Measurements from ENCODE around the gene ADD3. TPM values are rescaled to one million over a fixed set of nuclear protein-coding genes. Genes with fewer than 3 reads are reported as not detected.

The ADD3 gene
- polyA plus RNA-seq, 1 donor (not counting 4 experiments of a cell fraction or from before 2014, with no cell fraction given), result 61.7 TPM

- Histone ChIP-seq H3K27ac (ENCODE audit: control insufficient read depth, insufficient read depth, low read length) (no peak overlapping the region), H3K9ac (ENCODE audit: control insufficient read depth, extremely low read depth, insufficient read depth, low read length) (no peak overlapping the region), H3K27me3 (ENCODE audit: control insufficient read depth, extremely low read depth, insufficient read depth, low read length) (peaks cover 19% of the 10 kb centered on the region), H3K36me3 (ENCODE audit: control insufficient read depth in 2 of 2, extremely low read depth in 1 of 2, insufficient read depth in 2 of 2, low read length in 2 of 2) (no peaks in the 10 kb centered on the region), H3K4me3 (ENCODE audit: control insufficient read depth in 2 of 3, extremely low read depth in 1 of 3, insufficient read depth in 2 of 3, low read depth in 1 of 3, low read length in 3 of 3) (no peak overlapping the region), H3K79me2 (ENCODE audit: control insufficient read depth, insufficient read depth, low read length) (no peaks in the 10 kb centered on the region), H3K9me3 (ENCODE audit: control insufficient read depth, low read depth, low read length) (no peaks in the 10 kb centered on the region), H2AFZ (ENCODE audit: control insufficient read depth, low read length) (no peak overlapping the region), H3K9me1 (ENCODE audit: control insufficient read depth, extremely low read depth, insufficient read depth, low read length) (no peaks in the 10 kb centered on the region), H3K4me1 (ENCODE audit: control insufficient read depth, extremely low read depth, insufficient read depth, low read length) (peaks cover 14% of the 10 kb centered on the region), H4K20me1 (ENCODE audit: control insufficient read depth, extremely low read depth, insufficient read depth, low read length) (no peaks in the 10 kb centered on the region), H3K4me2 (ENCODE audit: control insufficient read depth, extremely low read depth, insufficient read depth, low read depth, low read length) (no peak overlapping the region)
- DNase-seq (ENCODE audit: low read depth, low spot score) (no peak), FAIRE-seq (no peak)
- dilution Hi-C loops (cut with MboI; ENCODE audit: extremely low pct_ligation_motif_present, low sequenced_read_pairs), result no loop called here
- TF ChIP-seq EZH2 (IDR thresholded peaks at IDR 0.05; ENCODE audit: low read length) (no peak), CTCF (optimal IDR thresholded peaks at IDR 0.05 in 1 of 3, IDR thresholded peaks at IDR 0.05 in 1 of 3, conservative IDR thresholded peaks at IDR 0.05 in 1 of 3; ENCODE audit: extremely low read depth in 1 of 3, insufficient read depth in 2 of 3, low read length in 3 of 3) (no peak)
Observed at GRCh38 chr10:110172155-110172554, 164.4 kb downstream of the ADD3 start.

- no peaks in the 10 kb centered on the region for H3K79me2 ChIP-seq (ENCODE audit: control insufficient read depth, insufficient read depth, low read length)
- H3K9ac ChIP-seq (ENCODE audit: control insufficient read depth, extremely low read depth, insufficient read depth, low read length), result no peak overlapping the region
- no peaks in the 10 kb centered on the region for H3K36me3 ChIP-seq (ENCODE audit: control insufficient read depth in 2 of 2, extremely low read depth in 1 of 2, insufficient read depth in 2 of 2, low read length in 2 of 2)
- DNase-seq (ENCODE audit: low read depth, low spot score) (no peak), FAIRE-seq (no peak)
- no peaks in the 10 kb centered on the region for H4K20me1 ChIP-seq (ENCODE audit: control insufficient read depth, extremely low read depth, insufficient read depth, low read length)
- no peaks in the 10 kb centered on the region for H3K9me1 ChIP-seq (ENCODE audit: control insufficient read depth, extremely low read depth, insufficient read depth, low read length)
- H3K27me3 ChIP-seq (ENCODE audit: control insufficient read depth, extremely low read depth, insufficient read depth, low read length), result peaks cover 6% of the 10 kb centered on the region
- H3K4me1 ChIP-seq (ENCODE audit: control insufficient read depth, extremely low read depth, insufficient read depth, low read length), result peaks cover 14% of the 10 kb centered on the region
- no peak overlapping the region for H3K4me2 ChIP-seq (ENCODE audit: control insufficient read depth, extremely low read depth, insufficient read depth, low read depth, low read length)
- H3K4me3 ChIP-seq (ENCODE audit: control insufficient read depth in 2 of 3, extremely low read depth in 1 of 3, insufficient read depth in 2 of 3, low read depth in 1 of 3, low read length in 3 of 3), result no peak overlapping the region
- H2AFZ ChIP-seq (ENCODE audit: control insufficient read depth, low read length), result no peak overlapping the region
- TF ChIP-seq EZH2 (IDR thresholded peaks at IDR 0.05; ENCODE audit: low read length) (no peak), CTCF (optimal IDR thresholded peaks at IDR 0.05 in 1 of 3, IDR thresholded peaks at IDR 0.05 in 1 of 3, conservative IDR thresholded peaks at IDR 0.05 in 1 of 3; ENCODE audit: extremely low read depth in 1 of 3, insufficient read depth in 2 of 3, low read length in 3 of 3) (no peak)
- no peak overlapping the region for H3K27ac ChIP-seq (ENCODE audit: control insufficient read depth, insufficient read depth, low read length)
- dilution Hi-C loops (cut with MboI; ENCODE audit: extremely low pct_ligation_motif_present, low sequenced_read_pairs), result no loop called here
- no peaks in the 10 kb centered on the region for H3K9me3 ChIP-seq (ENCODE audit: control insufficient read depth, low read depth, low read length)
Observed at GRCh38 chr10:110174201-110174600, 166.4 kb downstream of the ADD3 start.

Measured in keratinocyte (primary cell).